Fibroblast of pulmonary artery (primary cell): Measurements from ENCODE around the gene VSIG10L2.

Experiments
- DNase-seq: peaks from one replicate; pipeline ENCODE4 v3.0.0-alpha.2; 2010; ENCODE audit warnings: low read depth
- H3K4me3 ChIP-seq: replicated peaks from 2 replicates; pipeline ENCODE4 v1.5.1; 2011; ENCODE audit warnings: low read depth, mild to moderate bottlenecking, control low read depth, low read length, moderate library complexity
- TF ChIP-seq, protein P1 (sequence below): IDR thresholded peaks from 2 replicates; pipeline ENCODE4 v1.5.1; 2011; ENCODE audit warnings: mild to moderate bottlenecking, control low read depth, low read length, inconsistent platforms; ENCODE audit errors: missing control alignments

VSIG10L2 gene

DNA sequence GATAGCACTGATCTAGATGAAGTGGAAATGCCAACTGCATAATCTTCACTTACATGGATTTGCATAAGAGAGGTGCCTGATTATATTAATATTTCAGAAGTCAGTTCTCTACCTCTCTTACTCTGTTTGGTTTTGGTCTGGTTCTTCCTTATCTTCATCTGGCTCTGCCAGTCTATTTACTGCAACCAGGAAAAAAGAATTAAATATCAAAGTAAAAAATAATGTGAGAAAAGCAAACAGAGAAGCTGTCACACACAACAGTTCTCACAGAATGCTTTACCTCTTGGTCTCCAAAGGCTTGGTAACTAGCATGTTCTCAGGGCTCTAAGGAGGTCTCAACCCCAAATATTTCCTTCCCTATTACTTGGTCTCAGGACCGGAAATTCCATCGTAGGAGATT, 6.7 kb downstream of the VSIG10L2 start:
- H3K4me3 ChIP-seq, result no peak overlapping the region
- DNase-seq, result no peak
- TF ChIP-seq, protein P1, sequence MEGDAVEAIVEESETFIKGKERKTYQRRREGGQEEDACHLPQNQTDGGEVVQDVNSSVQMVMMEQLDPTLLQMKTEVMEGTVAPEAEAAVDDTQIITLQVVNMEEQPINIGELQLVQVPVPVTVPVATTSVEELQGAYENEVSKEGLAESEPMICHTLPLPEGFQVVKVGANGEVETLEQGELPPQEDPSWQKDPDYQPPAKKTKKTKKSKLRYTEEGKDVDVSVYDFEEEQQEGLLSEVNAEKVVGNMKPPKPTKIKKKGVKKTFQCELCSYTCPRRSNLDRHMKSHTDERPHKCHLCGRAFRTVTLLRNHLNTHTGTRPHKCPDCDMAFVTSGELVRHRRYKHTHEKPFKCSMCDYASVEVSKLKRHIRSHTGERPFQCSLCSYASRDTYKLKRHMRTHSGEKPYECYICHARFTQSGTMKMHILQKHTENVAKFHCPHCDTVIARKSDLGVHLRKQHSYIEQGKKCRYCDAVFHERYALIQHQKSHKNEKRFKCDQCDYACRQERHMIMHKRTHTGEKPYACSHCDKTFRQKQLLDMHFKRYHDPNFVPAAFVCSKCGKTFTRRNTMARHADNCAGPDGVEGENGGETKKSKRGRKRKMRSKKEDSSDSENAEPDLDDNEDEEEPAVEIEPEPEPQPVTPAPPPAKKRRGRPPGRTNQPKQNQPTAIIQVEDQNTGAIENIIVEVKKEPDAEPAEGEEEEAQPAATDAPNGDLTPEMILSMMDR, result no peak

DNA sequence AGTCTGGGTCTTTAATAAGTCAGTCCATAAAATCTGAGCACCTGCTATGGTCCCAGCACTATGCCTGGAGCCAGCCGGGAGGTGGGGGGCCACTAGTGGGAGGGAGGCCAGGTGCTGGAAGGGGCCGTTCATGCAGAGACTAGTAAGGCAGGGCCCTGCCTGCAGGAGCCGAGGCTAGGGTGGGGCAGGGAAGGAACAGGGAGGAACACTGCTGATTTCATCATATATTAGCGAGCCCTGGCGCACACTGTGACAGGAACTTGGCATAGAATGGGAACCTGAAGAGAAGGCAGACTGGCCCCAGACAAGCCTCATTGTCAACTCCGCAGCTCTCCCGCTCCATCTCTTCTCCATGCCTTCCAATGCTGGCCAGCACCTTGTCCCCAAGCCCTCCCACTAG, 7.1 kb downstream of the VSIG10L2 start:
- TF ChIP-seq, protein P1, result no peak
- no peak for DNase-seq
- H3K4me3 ChIP-seq, result no peak overlapping the region

DNA sequence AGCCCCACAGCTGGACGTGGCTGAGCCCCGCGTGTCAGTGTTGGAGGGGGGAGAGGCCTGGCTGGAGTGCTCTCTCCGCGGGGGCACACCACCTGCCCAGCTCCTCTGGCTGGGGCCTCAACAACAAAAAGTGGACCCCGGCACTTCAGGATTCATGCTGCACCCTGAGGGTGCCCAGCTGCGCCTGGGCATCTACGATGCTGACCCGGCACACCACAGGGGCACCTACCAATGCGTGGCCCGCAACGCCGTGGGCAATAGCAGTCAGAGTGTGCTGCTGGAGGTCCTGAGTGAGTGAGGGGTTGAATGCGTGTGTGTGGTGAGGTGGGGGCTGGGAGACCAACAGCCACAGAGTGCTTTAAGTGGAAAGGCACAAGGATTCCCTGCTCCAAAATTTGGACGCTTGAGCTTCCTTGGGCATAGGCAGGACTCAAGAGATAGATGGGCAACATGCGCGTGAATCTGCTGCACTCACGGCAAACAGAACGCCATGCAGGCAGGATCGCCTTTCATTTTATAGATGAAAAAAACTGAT, 7.6 kb downstream of the VSIG10L2 start:
- no peak for DNase-seq
- no peak overlapping the region for H3K4me3 ChIP-seq

DNA sequence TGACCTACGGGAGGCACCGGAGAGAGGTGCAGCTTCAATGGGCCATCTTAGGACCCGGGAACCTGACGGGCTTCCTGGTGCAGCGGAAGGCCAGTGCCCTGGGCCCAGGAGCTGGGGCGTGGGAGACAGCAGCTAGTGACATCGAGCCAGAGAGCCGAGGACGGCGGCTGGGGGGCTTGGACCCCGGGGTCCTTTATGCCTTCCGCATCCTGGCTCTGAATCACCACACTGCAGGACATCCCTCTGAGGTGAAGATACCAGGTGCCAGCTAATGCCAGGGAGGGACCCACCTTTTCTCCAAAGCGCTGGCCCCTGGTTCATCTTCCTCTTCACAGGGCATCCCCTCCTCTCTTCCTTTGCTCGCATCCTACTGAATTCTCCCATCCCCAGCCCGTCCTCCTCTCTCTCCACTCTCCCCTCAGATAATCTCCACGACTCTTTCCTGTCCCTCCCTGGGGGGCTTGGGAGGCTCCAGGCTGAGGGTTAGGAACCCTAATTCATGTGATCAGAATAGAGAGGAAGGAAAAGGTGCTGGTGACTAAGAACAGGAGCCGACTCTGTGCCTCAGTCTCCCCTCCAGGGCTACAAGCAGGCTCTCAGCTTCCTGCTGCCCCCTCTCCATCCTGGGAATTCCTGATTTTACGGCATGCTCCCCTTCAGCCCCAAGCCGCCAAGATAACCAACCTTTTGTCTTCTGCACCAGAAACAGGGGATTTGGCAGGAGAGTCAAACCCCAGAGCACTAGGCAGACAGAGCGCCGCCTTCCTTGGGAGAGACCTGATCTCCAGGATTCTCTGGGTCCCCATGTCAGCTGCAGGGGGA, 8.5 kb downstream of the VSIG10L2 start:
- TF ChIP-seq, protein P1, result no peak
- no peak overlapping the region for H3K4me3 ChIP-seq
- no peak for DNase-seq

More for the DNA sequence above, 7.6 kb downstream of the VSIG10L2 start:
- TF ChIP-seq, protein P1, result no peak

DNA sequence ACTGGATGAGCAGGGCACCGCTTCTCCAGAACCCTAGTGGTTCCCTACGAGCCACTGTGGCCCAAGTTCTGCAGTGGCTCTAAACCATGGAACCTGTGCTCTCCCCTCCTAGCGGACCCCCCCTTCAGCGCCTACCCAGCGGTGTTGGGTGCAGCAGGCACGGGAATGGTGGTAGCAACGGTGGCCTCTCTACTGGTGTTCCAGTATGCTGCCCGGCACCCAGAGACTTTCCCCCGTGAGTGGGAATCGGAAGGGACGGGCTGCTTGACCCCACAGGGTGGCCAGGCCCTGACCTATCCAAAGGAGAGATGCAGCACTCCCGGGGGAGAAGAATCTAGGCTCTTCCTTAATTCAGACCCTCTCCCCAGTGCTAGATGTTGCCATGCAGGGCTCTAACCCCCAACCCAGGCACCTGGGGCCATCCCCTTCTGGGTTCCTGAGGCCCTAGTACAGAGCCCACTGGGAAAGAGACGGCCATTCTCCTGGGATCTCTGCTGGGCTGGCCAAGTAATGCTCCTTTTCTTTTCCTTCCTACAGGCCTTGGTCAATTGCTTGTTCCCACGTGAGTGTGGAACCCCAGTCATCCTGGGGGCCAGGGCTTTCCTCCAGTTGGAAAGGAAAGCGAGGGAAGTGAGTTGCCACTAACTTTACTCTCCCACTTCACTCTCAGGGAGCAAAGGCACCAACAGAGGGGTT, 9.2 kb downstream of the VSIG10L2 start:
- DNase-seq, result no peak
- H3K4me3 ChIP-seq, result no peak overlapping the region
- TF ChIP-seq, protein P1, result no peak

DNA sequence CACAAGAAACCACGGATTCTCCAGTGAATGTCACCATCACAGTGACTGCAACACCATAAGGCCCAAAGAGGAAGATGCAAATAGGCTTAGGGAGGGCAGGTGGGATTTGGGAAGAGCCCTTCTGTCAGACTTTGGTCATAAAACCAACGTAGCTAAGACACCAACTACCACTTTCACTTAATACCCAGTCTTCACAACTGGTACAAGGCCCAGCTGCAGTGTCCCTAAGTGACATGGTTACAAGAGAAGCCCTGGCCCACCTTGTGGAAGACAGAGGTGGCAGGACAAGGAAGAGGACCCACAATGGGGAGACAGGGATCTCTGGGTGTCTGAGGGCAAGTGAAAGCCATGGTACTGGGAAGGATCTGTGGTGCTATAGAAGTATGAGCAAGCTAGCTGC, 10.0 kb downstream of the VSIG10L2 start:
- DNase-seq, result no peak
- TF ChIP-seq, protein P1, result no peak
- no peak overlapping the region for H3K4me3 ChIP-seq
